ENCODE data around the gene CAMK2D. TPM values are rescaled to one million over a fixed set of nuclear protein-coding genes. Genes with fewer than 3 reads are reported as not detected.

Gene CAMK2D
- total RNA-seq, 1 experiment from 2014 or later = 165 TPM

DNA sequence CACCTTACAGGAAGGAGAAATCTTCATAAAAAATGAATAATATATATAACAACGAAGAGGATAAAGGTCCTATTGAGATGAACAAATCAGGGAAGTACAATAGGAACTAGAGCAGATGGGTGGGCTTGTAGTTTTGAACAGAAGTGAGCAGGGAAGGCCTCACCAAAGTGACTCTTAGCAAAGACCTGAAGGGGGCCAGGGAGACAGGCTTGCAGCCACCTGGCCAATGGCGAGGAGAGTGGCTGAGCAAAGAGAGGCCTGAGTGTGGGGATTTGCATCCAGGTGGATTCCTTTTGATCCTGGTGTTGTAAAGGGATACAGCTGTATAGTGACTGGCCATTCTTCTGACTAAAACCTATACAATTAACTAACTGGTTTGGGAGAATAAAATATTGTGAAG lies 354.1 kb downstream of the CAMK2D start:
- DNase-seq = no peak
- no peaks in the 10 kb centered on the region for H3K79me2 ChIP-seq (ENCODE audit: low read length)
- H3K9ac ChIP-seq (ENCODE audit: low read length) = no peak overlapping the region
- no peaks in the 10 kb centered on the region for H3K36me3 ChIP-seq (ENCODE audit: insufficient read depth, low read length)
- H3K4me3 ChIP-seq (ENCODE audit: low read length) = no peak overlapping the region
- H4K20me1 ChIP-seq (ENCODE audit: insufficient read depth, low read depth, low read length) = no peaks in the 10 kb centered on the region
- no peaks in the 10 kb centered on the region for H3K4me1 ChIP-seq (ENCODE audit: low read length)
- no peak overlapping the region for H2AFZ ChIP-seq (ENCODE audit: low read length)
- no peak overlapping the region for H3K4me2 ChIP-seq (ENCODE audit: low read depth, low read length, poor library complexity, severe bottlenecking)
- H3K9me3 ChIP-seq (ENCODE audit: low read length) = no peaks in the 10 kb centered on the region
- H3K27me3 ChIP-seq (ENCODE audit: low read length) = no peaks in the 10 kb centered on the region
- no peak overlapping the region for H3K27ac ChIP-seq (ENCODE audit: low read length)
- no peaks in the 10 kb centered on the region for H3K9me2 ChIP-seq (replicated peaks; ENCODE audit: insufficient read depth, low read length)

DNA sequence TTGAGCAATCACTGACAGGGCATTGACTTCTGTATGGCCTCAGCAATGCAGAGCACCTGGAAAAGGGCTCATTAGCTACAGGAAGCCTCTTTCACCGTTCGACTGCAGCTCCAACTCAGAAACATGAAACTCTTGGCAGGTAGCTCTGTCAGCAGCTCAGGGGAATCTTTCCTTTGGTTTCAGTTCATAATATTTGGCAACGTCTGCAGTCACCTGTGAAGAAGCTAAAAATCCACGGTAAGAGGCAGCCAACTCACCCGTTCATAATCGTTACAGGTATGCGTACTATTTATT lies 354.9 kb downstream of the CAMK2D start:
- Histone ChIP-seq H3K4me2 (ENCODE audit: low read depth, low read length, poor library complexity, severe bottlenecking) (no peak overlapping the region), H3K79me2 (ENCODE audit: low read length) (no peaks in the 10 kb centered on the region), H3K4me1 (ENCODE audit: low read length) (no peaks in the 10 kb centered on the region), H3K9me3 (ENCODE audit: low read length) (no peaks in the 10 kb centered on the region), H3K9me2 (replicated peaks; ENCODE audit: insufficient read depth, low read length) (no peaks in the 10 kb centered on the region), H3K36me3 (ENCODE audit: insufficient read depth, low read length) (no peaks in the 10 kb centered on the region), H3K27me3 (ENCODE audit: low read length) (no peaks in the 10 kb centered on the region), H4K20me1 (ENCODE audit: insufficient read depth, low read depth, low read length) (no peaks in the 10 kb centered on the region), H2AFZ (ENCODE audit: low read length) (no peak overlapping the region), H3K4me3 (ENCODE audit: low read length) (no peak overlapping the region), H3K9ac (ENCODE audit: low read length) (no peak overlapping the region), H3K27ac (ENCODE audit: low read length) (no peak overlapping the region)
- DNase-seq = no peak

DNA sequence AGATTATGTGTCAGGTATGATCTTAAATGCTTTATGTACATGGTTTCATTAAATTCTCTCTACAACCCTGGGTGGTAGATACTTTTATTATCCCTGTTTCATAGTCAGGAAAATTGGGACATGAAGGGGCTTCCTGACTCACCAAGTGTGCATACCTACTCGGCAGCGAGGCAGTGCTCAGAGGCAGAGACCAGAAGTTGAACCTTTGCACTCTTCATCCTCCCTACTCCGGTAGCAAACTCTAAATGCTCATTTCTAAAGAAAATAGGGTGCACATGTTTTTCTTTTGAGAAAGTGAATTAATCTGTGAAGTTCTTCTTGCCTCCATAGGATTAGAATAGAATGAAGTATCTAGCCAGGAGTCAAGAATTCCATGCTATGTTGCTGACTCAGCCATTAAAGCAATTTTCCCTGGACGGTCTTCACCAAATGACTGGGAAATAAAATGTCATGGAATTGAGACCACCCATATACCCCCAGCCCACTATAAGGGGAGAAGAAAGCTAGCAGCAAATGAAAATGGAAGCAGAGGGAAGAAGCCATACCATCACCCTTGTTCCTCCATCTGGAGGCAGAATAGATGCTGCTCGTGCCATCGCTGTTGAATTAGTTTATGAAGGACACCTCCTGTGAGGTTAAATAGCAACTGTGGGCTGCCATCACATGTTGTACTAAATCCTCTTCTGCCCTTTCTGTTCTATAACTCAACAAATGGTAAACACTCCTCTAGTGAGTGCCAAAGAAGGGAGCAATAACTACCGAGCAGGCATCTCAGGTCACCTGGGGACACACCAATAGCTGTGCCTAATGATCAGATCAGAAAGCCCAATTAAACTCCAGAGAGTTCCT lies 355.4 kb downstream of the CAMK2D start:
- H2AFZ ChIP-seq (ENCODE audit: low read length) = no peak overlapping the region
- H3K4me2 ChIP-seq (ENCODE audit: low read depth, low read length, poor library complexity, severe bottlenecking) = no peak overlapping the region
- no peak overlapping the region for H3K4me3 ChIP-seq (ENCODE audit: low read length)
- no peak overlapping the region for H3K27ac ChIP-seq (ENCODE audit: low read length)
- H3K27me3 ChIP-seq (ENCODE audit: low read length) = no peaks in the 10 kb centered on the region
- no peaks in the 10 kb centered on the region for H3K4me1 ChIP-seq (ENCODE audit: low read length)
- DNase-seq = no peak
- H3K9ac ChIP-seq (ENCODE audit: low read length) = no peak overlapping the region
- no peaks in the 10 kb centered on the region for H3K79me2 ChIP-seq (ENCODE audit: low read length)
- no peaks in the 10 kb centered on the region for H3K9me3 ChIP-seq (ENCODE audit: low read length)
- H3K9me2 ChIP-seq (replicated peaks; ENCODE audit: insufficient read depth, low read length) = no peaks in the 10 kb centered on the region
- no peaks in the 10 kb centered on the region for H3K36me3 ChIP-seq (ENCODE audit: insufficient read depth, low read length)
- H4K20me1 ChIP-seq (ENCODE audit: insufficient read depth, low read depth, low read length) = no peaks in the 10 kb centered on the region

DNA sequence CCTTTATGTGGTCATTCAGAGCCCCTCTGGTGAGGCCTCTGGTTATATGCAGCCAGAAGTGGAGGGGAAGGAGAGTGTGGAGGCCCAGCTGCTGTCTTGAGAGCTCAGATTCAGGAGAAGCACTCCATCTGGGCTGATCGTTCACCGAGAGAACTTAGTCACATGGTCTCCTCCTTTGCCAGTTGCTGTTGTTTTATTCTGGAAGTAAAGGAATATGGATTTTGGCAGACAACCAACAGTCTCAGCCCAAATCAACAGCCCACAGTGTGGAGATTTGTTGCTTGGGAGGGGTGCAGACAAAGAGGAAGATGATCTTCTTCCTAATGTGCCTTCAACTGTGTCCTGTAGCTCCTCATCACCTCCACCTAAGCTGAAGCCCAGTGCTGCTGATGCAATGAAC lies 356.7 kb downstream of the CAMK2D start:
- Histone ChIP-seq H2AFZ (ENCODE audit: low read length) (no peak overlapping the region), H3K27me3 (ENCODE audit: low read length) (no peaks in the 10 kb centered on the region), H3K4me2 (ENCODE audit: low read depth, low read length, poor library complexity, severe bottlenecking) (no peak overlapping the region), H4K20me1 (ENCODE audit: insufficient read depth, low read depth, low read length) (no peaks in the 10 kb centered on the region), H3K36me3 (ENCODE audit: insufficient read depth, low read length) (no peaks in the 10 kb centered on the region), H3K9me3 (ENCODE audit: low read length) (no peaks in the 10 kb centered on the region), H3K9ac (ENCODE audit: low read length) (no peak overlapping the region), H3K4me1 (ENCODE audit: low read length) (no peaks in the 10 kb centered on the region), H3K9me2 (replicated peaks; ENCODE audit: insufficient read depth, low read length) (no peaks in the 10 kb centered on the region), H3K27ac (ENCODE audit: low read length) (no peak overlapping the region), H3K4me3 (ENCODE audit: low read length) (no peak overlapping the region), H3K79me2 (ENCODE audit: low read length) (no peaks in the 10 kb centered on the region)
- peak; percentile 33 for DNase-seq

DNA sequence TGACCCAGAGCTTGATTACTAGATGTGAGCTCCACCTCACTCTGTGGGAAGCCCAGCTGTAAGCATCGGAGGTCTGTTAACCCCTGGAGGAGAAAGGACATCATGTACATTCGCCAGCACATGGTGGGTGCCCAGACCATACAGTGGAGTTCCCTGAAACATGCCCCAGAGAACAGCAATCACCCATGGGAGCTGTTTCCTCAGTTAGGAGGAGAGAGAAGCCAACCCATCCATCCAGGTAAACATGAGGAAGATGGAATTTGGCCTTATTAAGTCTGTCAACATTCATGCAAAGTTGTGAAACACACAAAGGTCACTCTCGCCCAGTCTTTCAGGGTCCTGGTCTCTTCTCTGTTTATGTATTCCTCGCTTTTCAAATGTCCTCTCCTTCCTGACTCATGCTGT lies 357.4 kb downstream of the CAMK2D start:
- no peaks in the 10 kb centered on the region for H3K79me2 ChIP-seq (ENCODE audit: low read length)
- no peak overlapping the region for H3K27ac ChIP-seq (ENCODE audit: low read length)
- no peaks in the 10 kb centered on the region for H3K9me3 ChIP-seq (ENCODE audit: low read length)
- no peak overlapping the region for H3K4me3 ChIP-seq (ENCODE audit: low read length)
- no peaks in the 10 kb centered on the region for H3K27me3 ChIP-seq (ENCODE audit: low read length)
- DNase-seq = peak; percentile 24
- H4K20me1 ChIP-seq (ENCODE audit: insufficient read depth, low read depth, low read length) = no peaks in the 10 kb centered on the region
- no peak overlapping the region for H3K9ac ChIP-seq (ENCODE audit: low read length)
- no peaks in the 10 kb centered on the region for H3K4me1 ChIP-seq (ENCODE audit: low read length)
- no peaks in the 10 kb centered on the region for H3K9me2 ChIP-seq (replicated peaks; ENCODE audit: insufficient read depth, low read length)
- no peak overlapping the region for H3K4me2 ChIP-seq (ENCODE audit: low read depth, low read length, poor library complexity, severe bottlenecking)
- no peaks in the 10 kb centered on the region for H3K36me3 ChIP-seq (ENCODE audit: insufficient read depth, low read length)
- no peak overlapping the region for H2AFZ ChIP-seq (ENCODE audit: low read length)

Small RNA genes lying within 50 kb of the gene (small RNA-seq; reads per million reads assigned to genes)
- gene RN7SL184P (not detected), gene RNU1-138P (not detected)

Other genes with a start within 250 kb of the CAMK2D start
- gene ARSJ, start 217.9 kb upstream of the CAMK2D start, total RNA-seq (2014; rRNA removed; shearing (Covaris generic); ENCODE audit: low replicate concordance) = not detected in 2 replicates

All from Karpas-422 (cell line).